ENCODE results near the gene OGDH.
"Not testable (repeated sequence)": the region's sequence is repeated elsewhere in the genome, so short reads cannot be mapped to it uniquely, and the experiment has no call there.

The OGDH gene

GRCh38 chr7:44580945-44581878 is 25.2 kb upstream of the OGDH start:
- no peak for DNase-seq (ENCODE audit: low spot score)

DNA sequence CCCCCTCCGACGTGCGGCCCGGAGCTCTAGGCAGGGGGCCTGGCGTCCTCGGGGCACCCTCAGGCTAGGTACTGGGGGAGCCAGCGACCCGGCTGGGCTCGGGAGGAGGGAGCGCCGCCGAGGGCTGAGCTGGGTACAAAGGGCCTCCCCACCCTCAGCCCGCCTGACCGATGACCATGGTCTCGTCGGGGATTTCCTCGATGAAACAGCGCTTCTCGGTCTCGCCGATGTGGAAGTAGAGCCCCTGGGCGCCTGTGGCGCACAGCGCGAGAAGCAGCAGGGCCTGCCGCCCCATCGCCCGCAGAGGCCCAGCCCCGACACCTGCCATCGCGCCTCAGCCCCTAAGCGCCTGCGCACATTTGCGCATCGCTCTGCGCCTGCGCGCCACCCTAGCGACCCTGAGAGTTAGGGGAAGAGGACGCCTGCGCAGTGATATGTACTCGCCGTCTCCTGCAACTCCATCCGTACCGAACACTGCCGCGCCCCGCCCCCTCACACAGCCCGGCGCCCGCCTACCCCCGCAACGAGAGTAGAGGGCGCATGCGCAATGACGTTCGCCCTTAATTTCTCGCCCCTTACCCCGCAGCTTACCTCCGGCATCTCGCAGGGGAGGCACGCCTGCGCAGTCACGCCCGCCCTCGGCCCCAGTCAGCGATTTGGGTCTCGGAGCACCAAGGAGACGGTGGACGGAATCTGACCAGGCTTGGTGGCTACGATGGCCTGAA is 24.4 kb upstream of the OGDH start, which contains the start of gene TMED4:
Gene TMED4, minus strand, starts transcription at position 353 of the 725 bp plus-strand sequence. Its CDS starts 25 bp downstream, at position 328.
- peak; percentile 98 for DNase-seq (ENCODE audit: low spot score)

GRCh38 chr7:44583146-44583865 is 23.1 kb upstream of the OGDH start:
- DNase-seq (ENCODE audit: low spot score): no peak

DNA sequence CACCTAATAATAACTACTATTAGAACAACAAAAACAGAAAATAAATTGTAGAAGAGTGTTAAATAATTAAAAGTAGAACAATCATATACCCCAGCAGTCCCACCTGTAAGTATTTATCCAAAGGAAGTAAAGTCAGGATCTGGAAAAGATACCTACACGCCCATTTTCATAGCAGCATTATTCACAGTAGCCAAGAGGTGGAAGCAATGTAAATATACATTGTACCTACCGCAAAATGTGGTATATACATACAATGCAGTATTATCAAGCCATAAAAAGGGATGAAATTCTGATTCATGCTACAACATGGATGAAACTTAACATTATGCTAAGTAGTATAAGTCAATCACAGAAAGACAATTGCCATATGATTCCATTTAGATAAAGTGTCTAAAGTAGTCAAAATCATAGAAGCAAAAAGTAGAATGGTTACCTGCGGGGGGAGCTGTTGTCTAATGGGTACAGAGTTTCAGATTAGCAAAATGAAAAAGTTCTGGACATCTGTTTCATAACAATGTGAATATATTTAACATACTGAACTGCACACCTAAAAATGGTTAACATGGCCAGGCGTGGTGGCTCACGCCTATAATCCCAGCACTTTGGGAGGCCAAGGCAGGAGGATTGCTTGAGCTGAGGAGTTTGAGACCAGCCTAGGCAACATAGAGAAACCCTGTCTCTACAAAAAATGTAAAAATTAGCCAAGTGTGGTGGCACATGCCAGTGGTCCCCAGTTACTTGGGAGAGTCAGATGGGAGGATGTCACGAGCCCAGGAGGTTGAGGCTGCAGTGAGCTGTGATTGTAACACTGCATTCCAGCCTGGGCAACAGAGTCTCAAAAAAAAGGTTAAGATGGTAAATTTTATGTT is 18.4 kb upstream of the OGDH start:
- peak; percentile 58 for DNase-seq (ENCODE audit: low spot score)

- DNase-seq (ENCODE audit: low spot score): no peak
Measured at GRCh38 chr7:44590910-44591309, 15.5 kb upstream of the OGDH start.

- no peak for DNase-seq (ENCODE audit: low spot score)
Measured at GRCh38 chr7:44595934-44596635, 10.3 kb upstream of the OGDH start.

DNA sequence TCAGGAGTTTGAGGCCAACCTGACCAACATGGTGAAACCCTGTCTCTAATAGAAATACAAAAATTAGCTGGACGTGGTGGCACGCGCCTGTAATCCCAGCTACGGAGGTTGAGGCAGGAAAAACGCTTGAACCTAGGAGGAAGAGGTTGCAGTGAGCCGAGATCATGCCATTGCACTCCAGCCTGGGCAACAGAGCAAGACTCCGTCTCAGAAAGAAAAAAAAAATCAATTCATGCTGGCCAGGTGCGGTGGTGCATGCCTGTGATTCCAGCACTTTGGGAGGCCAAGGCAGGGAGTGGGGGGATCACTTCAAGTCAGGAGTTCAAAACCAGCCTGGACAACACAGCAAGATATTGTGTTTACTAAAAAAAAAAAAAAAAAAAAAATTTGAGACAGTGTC is 9.2 kb upstream of the OGDH start:
- DNase-seq (ENCODE audit: low spot score): not testable (repeated sequence)

DNA sequence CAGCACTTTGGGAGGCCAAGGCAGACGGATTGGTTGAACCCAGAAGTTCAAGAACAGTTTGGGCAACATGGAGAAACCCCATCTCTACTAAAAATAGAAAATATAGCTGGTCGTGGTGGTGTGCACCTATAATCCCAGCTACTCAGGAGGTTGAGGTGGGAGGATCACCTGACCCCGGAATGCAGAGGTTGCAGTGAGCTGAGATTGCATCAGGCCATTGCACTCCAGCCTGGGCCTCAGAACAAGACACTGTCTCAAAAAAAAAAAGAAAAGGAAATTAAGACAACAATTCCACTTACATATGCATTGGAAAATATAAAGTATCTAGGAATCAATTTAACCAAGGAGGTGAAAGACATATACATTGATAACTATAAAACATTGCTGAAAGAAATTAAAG is 7.2 kb upstream of the OGDH start:
- DNase-seq (ENCODE audit: low spot score): no peak

DNA sequence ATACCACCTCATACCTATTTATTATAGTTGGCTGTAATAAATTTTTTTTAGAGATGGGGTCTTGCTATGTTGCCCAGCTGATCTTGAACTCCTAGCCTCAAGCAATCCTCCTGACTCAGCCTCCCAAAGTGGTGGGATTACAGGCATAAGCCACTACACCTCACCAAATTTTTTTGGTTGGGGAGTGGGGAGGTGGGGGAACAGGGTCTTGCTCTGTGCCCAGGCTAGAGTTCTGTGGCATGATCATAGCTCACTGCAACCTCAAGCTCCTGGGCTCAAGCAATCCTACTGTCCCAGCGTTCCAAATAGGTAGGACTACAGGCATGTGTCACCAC is 3.9 kb upstream of the OGDH start:
- DNase-seq (ENCODE audit: low spot score): no peak

DNA sequence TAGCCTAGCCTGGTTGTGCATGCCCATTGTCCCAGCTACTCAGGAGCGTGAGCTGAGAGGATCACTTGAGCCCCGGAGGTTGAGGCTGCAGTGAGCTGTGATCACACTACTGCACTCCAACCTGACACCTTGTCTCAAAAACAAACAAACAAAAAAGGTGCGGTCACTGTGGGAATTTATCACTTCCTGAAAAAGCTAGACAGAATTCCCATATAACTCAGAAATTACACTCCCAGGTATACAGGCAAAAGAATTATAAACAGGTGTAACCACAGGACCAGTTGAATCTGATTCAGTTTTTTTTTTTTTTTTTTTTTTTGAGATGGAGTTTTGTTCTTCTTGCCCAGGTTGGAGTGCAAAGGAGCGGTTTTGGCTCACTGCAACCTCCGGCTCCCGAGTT is 3.2 kb upstream of the OGDH start:
- no peak for DNase-seq (ENCODE audit: low spot score)

GRCh38 chr7:44604941-44605340 is 1.5 kb upstream of the OGDH start:
- no peak for DNase-seq (ENCODE audit: low spot score)

GRCh38 chr7:44607141-44608068 is 978 bp downstream of the OGDH start:
- DNase-seq (ENCODE audit: low spot score): no peak

GRCh38 chr7:44608916-44609648 is 2.7 kb downstream of the OGDH start:
- DNase-seq (ENCODE audit: low spot score): no peak

DNA sequence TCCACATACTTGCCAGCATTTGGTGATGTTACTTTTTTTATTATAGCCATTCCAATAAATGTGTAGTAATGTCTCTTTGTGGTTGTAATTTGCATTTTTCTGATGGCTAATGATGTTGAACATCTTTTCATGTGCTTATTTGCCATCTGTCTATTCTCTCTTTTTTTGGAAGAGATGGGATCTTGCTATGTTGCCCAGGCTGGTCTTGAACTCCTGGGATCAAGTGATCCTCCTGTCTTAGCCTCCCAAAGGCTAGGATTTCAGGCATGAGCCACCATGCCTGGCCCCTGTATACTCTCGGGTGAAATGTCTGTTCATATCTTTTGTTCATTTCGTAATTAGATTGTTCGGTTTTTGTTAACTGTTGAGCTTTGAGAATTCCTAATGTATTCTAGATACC is 3.4 kb downstream of the OGDH start:
- no peak for DNase-seq (ENCODE audit: low spot score)

DNA sequence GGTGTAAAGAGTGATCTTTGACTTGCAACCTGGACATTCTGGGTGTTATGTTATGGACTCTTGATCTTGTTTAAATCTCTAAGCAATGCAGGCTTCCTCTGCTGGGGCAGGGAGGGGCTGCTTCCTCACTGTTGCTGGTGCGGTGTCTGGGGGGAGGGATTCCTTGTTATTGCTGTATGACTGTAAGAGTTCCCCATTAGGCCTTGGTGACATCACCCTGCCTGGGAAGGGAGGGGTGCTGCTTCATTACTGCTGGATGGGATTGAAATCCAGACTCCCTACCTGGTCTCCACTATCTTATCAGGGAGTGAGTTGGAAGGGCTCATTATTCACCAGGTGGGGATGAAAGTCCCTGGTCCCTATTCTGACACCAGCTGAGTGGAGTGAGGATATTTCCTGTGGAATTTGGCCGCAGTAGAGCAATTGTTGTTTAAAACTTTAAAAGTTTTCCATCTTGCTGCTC is 8.8 kb downstream of the OGDH start:
- no peak for DNase-seq (ENCODE audit: low spot score)

GRCh38 chr7:44615793-44616192 is 9.4 kb downstream of the OGDH start:
- no peak for DNase-seq (ENCODE audit: low spot score)

DNA sequence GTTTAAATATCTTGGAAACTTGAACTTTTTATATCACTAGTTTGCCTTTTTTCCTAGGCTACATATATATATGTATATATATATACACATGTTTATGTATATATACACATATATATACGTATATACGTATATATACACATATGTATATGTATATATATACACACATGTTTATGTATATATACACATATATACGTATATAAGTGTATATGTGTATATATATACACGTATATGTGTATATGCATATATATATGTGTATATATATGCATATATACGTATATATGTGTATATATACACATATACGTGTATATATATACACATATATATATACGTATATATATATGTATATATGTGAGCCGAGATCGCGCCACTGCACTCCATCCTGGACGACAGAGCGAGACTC is 10.1 kb downstream of the OGDH start:
- no peak for DNase-seq (ENCODE audit: low spot score)

GRCh38 chr7:44617225-44617890 is 10.9 kb downstream of the OGDH start:
- no peak for DNase-seq (ENCODE audit: low spot score)

All from pons (tissue), 1 donor.